Fibroblast of lung (primary cell): ENCODE measurements around the gene SLC20A1. TPM values are rescaled to one million over a fixed set of nuclear protein-coding genes. Genes with fewer than 3 reads are reported as not detected.

Source experiments
- DNase-seq, 2 donors: peaks; one replicate each; pipeline versions ENCODE4 v3.0.0 to v3.0.0-alpha.2; 2010; ENCODE audit warnings: low read depth in 2 of 2
- H2AFZ ChIP-seq: 2 replicates; pipeline ENCODE4 v1.5.1; 2012; ENCODE audit warnings: low read length, control low read depth, inconsistent platforms
- H3K27ac ChIP-seq: 2 replicates; pipeline ENCODE4 v1.5.1; 2011; ENCODE audit warnings: low read length, control low read depth; ENCODE audit not compliant: insufficient read depth
- H3K27me3 ChIP-seq: 2 replicates; pipeline ENCODE4 v1.5.1; 2011; ENCODE audit warnings: mild to moderate bottlenecking, low read length; ENCODE audit not compliant: control insufficient read depth, insufficient read depth
- H3K36me3 ChIP-seq: 2 replicates; pipeline ENCODE4 v1.5.1; 2011; ENCODE audit warnings: low read length; ENCODE audit not compliant: control insufficient read depth, insufficient read depth
- H3K4me1 ChIP-seq: 2 replicates; pipeline ENCODE4 v1.5.1; 2011; ENCODE audit warnings: low read length; ENCODE audit not compliant: control insufficient read depth, insufficient read depth; ENCODE audit errors: extremely low read depth
- H3K4me2 ChIP-seq: 2 replicates; pipeline ENCODE4 v1.5.1; 2011; ENCODE audit warnings: low read length, control low read depth; ENCODE audit not compliant: insufficient read depth; ENCODE audit errors: extremely low read depth
- H3K4me3 ChIP-seq, 4 experiments: fragments of 200-600 bp in 1 of 4; sonication (generic) in 1 of 4; replicated peaks in 1 of 4; 2 replicates each; pipeline ENCODE4 v1.5.1; 2011 to 2016; ENCODE audit warnings: low read length in 4 of 4, low read depth in 3 of 4, mild to moderate bottlenecking in 3 of 4, control low read depth in 2 of 4, inconsistent platforms in 1 of 4, mixed read lengths in 1 of 4; ENCODE audit not compliant: insufficient read depth in 1 of 4; ENCODE audit errors: control extremely low read depth in 1 of 4
- H3K79me2 ChIP-seq: 2 replicates; pipeline ENCODE4 v1.5.1; 2012; ENCODE audit warnings: mild to moderate bottlenecking, low read length, inconsistent platforms; ENCODE audit not compliant: control insufficient read depth, insufficient read depth
- H3K9ac ChIP-seq: 2 replicates; pipeline ENCODE4 v1.5.1; 2011; ENCODE audit warnings: mild to moderate bottlenecking, low read length, control low read depth; ENCODE audit not compliant: insufficient read depth
- H3K9me3 ChIP-seq: 2 replicates; pipeline ENCODE4 v1.5.1; 2012; ENCODE audit warnings: low read depth, low read length; ENCODE audit not compliant: control insufficient read depth, insufficient read depth
- H4K20me1 ChIP-seq: 2 replicates; pipeline ENCODE4 v1.5.1; 2011; ENCODE audit warnings: low read length; ENCODE audit not compliant: control insufficient read depth, insufficient read depth; ENCODE audit errors: extremely low read depth
- CTCF ChIP-seq, 2 donors: IDR thresholded peaks in 1 of 2; conservative IDR thresholded peaks in 1 of 2; 1 replicate in 1 of 2; 2 replicates in 1 of 2; pipeline ENCODE4 v1.5.1; 2011 to 2012; ENCODE audit warnings: low read length in 2 of 2, control low read depth in 1 of 2, inconsistent platforms in 1 of 2, low read depth in 1 of 2, mild to moderate bottlenecking in 1 of 2
- EZH2 ChIP-seq: IDR thresholded peaks from 2 replicates; pipeline ENCODE4 v1.5.1; 2012; ENCODE audit warnings: low read length, control low read depth, mild to moderate bottlenecking; ENCODE audit errors: missing control alignments
- polyA plus RNA-seq, 2 donors: library from polyadenylated mRNA; depleted of rRNA in 1 of 2; stranded (reverse) in 1 of 2; unstranded in 1 of 2; fragments of >200 nt; gene quantifications; 2 replicates each; pipeline ENCODE4 v1.2.1, GENCODE V29; 2011 to 2012; ENCODE audit warnings: missing spikeins in 1 of 2
- total RNA-seq: library from RNA; depleted of rRNA; stranded (reverse); fragments of >200 nt; gene quantifications from 2 replicates; pipeline ENCODE4 v1.2.1, GENCODE V29; 2014

SLC20A1 gene
- total and polyA plus RNA-seq, 2 donors (not counting 1 experiment from before 2014, with no cell fraction given), result 61.3 to 77.3 TPM

GRCh38 chr2:112627060-112628040, 18.4 kb upstream of the SLC20A1 start:
- DNase-seq, result peak; percentile 96 to 98

GRCh38 chr2:112629224-112629623, 16.5 kb upstream of the SLC20A1 start:
- no peak overlapping the region for H2AFZ ChIP-seq
- H3K4me1 ChIP-seq, result peaks cover 43% of the 10 kb centered on the region
- DNase-seq, result no peak
- no peak overlapping the region for H3K4me2 ChIP-seq
- no peak overlapping the region for H3K9ac ChIP-seq
- TF ChIP-seq CTCF (conservative IDR thresholded peaks at IDR 0.05 in 1 of 2, IDR thresholded peaks at IDR 0.05 in 1 of 2; ENCODE audit: low read depth in 1 of 2, low read length in 2 of 2) (no peak), EZH2 (no peak)
- no peaks in the 10 kb centered on the region for H3K27me3 ChIP-seq
- no peaks in the 10 kb centered on the region for H3K79me2 ChIP-seq
- H3K4me3 ChIP-seq, result no peak overlapping the region
- no peak overlapping the region for H3K27ac ChIP-seq
- H3K9me3 ChIP-seq, result no peaks in the 10 kb centered on the region
- H4K20me1 ChIP-seq, result no peaks in the 10 kb centered on the region
- H3K36me3 ChIP-seq, result no peaks in the 10 kb centered on the region

More at GRCh38 chr2:112627060-112628040, 18.4 kb upstream of the SLC20A1 start:
- Histone ChIP-seq H3K4me2 (peak overlapping the region; percentile 76), H3K9me3 (no peaks in the 10 kb centered on the region), H2AFZ (peak overlapping the region; percentile 15), H3K27ac (peak overlapping the region; percentile 79), H3K79me2 (no peaks in the 10 kb centered on the region), H3K9ac (no peak overlapping the region), H3K4me1 (peaks cover 47% of the 10 kb centered on the region), H3K27me3 (no peaks in the 10 kb centered on the region), H4K20me1 (no peaks in the 10 kb centered on the region), H3K4me3 (peak overlapping the region in 1 of 4 experiments; percentile 21), H3K36me3 (no peaks in the 10 kb centered on the region)
- TF ChIP-seq EZH2 (no peak), CTCF (conservative IDR thresholded peaks at IDR 0.05 in 1 of 2, IDR thresholded peaks at IDR 0.05 in 1 of 2; ENCODE audit: low read depth in 1 of 2, low read length in 2 of 2) (no peak)

GRCh38 chr2:112629823-112630222, 15.9 kb upstream of the SLC20A1 start:
- Histone ChIP-seq H2AFZ (no peak overlapping the region), H3K9ac (no peak overlapping the region), H3K27me3 (no peaks in the 10 kb centered on the region), H3K4me3 (no peak overlapping the region), H3K4me2 (no peak overlapping the region), H3K36me3 (no peaks in the 10 kb centered on the region), H3K27ac (no peak overlapping the region), H3K79me2 (no peaks in the 10 kb centered on the region), H3K4me1 (peaks cover 39% of the 10 kb centered on the region), H3K9me3 (no peaks in the 10 kb centered on the region), H4K20me1 (no peaks in the 10 kb centered on the region)
- TF ChIP-seq EZH2, result no peak
- TF ChIP-seq CTCF (conservative IDR thresholded peaks at IDR 0.05 in 1 of 2, IDR thresholded peaks at IDR 0.05 in 1 of 2; ENCODE audit: low read depth in 1 of 2, low read length in 2 of 2), result no peak
- DNase-seq, result no peak
